Measurements from ENCODE around the gene ROBO1. TPM values are rescaled to one million over a fixed set of nuclear protein-coding genes. Genes with fewer than 3 reads are reported as not detected.

Gene ROBO1
- total and polyA plus RNA-seq, 2 of the 13 experiments (the other 11 are each of a cell fraction or from before 2014, with no cell fraction given), result 52.2 to 71.0 TPM

GRCh38 chr3:78919021-78919755 is 848.6 kb downstream of the ROBO1 start (continued):
- TF ChIP-seq AHDC1 (CRISPR knock-in tag; IDR thresholded peaks at IDR 0.05; ENCODE audit: borderline replicate concordance) (peak; percentile 93), JUND (CRISPR knock-in tag; IDR thresholded peaks at IDR 0.05) (no peak), SNAPC2 (CRISPR knock-in tag; IDR thresholded peaks at IDR 0.05) (no peak), ZSCAN30 (CRISPR knock-in tag; IDR thresholded peaks at IDR 0.05) (no peak), RCOR2 (CRISPR knock-in tag; IDR thresholded peaks at IDR 0.05) (peak; percentile 49; the same call in 1 of the 2 replicates), ZNF20 (CRISPR knock-in tag; IDR thresholded peaks at IDR 0.05) (no peak), TFDP2 (CRISPR knock-in tag; IDR thresholded peaks at IDR 0.05) (no peak), ZXDC (CRISPR knock-in tag; IDR thresholded peaks at IDR 0.05) (no peak), ATF5 (CRISPR knock-in tag; IDR thresholded peaks at IDR 0.05; ENCODE audit: low read depth) (no peak), GABPA (IDR thresholded peaks at IDR 0.05; ENCODE audit: low read depth, low read length) (no peak), GABPA (CRISPR knock-in tag; IDR thresholded peaks at IDR 0.05; ENCODE audit: low read depth) (peak; percentile 21; the same call in 1 of the 2 replicates)
- TF ChIP-seq, protein P1, sequence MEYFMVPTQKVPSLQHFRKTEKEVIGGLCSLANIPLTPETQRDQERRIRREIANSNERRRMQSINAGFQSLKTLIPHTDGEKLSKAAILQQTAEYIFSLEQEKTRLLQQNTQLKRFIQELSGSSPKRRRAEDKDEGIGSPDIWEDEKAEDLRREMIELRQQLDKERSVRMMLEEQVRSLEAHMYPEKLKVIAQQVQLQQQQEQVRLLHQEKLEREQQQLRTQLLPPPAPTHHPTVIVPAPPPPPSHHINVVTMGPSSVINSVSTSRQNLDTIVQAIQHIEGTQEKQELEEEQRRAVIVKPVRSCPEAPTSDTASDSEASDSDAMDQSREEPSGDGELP (IDR thresholded peaks at IDR 0.05; ENCODE audit: borderline replicate concordance, low read depth), result no peak
- TF ChIP-seq, protein P2, sequence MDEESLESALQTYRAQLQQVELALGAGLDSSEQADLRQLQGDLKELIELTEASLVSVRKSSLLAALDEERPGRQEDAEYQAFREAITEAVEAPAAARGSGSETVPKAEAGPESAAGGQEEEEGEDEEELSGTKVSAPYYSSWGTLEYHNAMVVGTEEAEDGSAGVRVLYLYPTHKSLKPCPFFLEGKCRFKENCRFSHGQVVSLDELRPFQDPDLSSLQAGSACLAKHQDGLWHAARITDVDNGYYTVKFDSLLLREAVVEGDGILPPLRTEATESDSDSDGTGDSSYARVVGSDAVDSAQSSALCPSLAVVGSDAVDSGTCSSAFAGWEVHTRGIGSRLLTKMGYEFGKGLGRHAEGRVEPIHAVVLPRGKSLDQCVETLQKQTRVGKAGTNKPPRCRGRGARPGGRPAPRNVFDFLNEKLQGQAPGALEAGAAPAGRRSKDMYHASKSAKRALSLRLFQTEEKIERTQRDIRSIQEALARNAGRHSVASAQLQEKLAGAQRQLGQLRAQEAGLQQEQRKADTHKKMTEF (CRISPR knock-in tag; IDR thresholded peaks at IDR 0.05), result no peak
